Activated CD4-positive, alpha-beta T cell treated with anti-CD3 and anti-CD28 coated beads for 1 hour (primary cell): Measurements from ENCODE around the gene ARNT2.

Source experiments
- DNase-seq: peaks from one replicate; pipeline ENCODE4 v3.0.0-alpha.2; 2020

Gene ARNT2

GRCh38 chr15:80526556-80527340 is 122.6 kb downstream of the ARNT2 start:
- no peak for DNase-seq

GRCh38 chr15:80527406-80527805 is 123.2 kb downstream of the ARNT2 start:
- no peak for DNase-seq

GRCh38 chr15:80527961-80528360 is 123.8 kb downstream of the ARNT2 start:
- DNase-seq = no peak

GRCh38 chr15:80530737-80531365 is 126.7 kb downstream of the ARNT2 start:
- no peak for DNase-seq

- DNase-seq = no peak
Measured at GRCh38 chr15:80531388-80531787, 127.2 kb downstream of the ARNT2 start.

- no peak for DNase-seq
Measured at GRCh38 chr15:80531796-80532195, 127.6 kb downstream of the ARNT2 start.

GRCh38 chr15:80533790-80534333 is 129.7 kb downstream of the ARNT2 start:
- DNase-seq = no peak

- DNase-seq = no peak
Measured at GRCh38 chr15:80536231-80536630, 132.0 kb downstream of the ARNT2 start.

GRCh38 chr15:80536716-80537115 is 132.5 kb downstream of the ARNT2 start:
- no peak for DNase-seq

- no peak for DNase-seq
Measured at GRCh38 chr15:80545078-80545477, 140.9 kb downstream of the ARNT2 start.

GRCh38 chr15:80547264-80547663 is 143.1 kb downstream of the ARNT2 start:
- DNase-seq = no peak

- no peak for DNase-seq
Measured at GRCh38 chr15:80549191-80549590, 145.0 kb downstream of the ARNT2 start.

- DNase-seq = no peak
Measured at GRCh38 chr15:80549654-80550053, 145.5 kb downstream of the ARNT2 start.

GRCh38 chr15:80550219-80550907 is 146.2 kb downstream of the ARNT2 start:
- no peak for DNase-seq

- no peak for DNase-seq
Measured at GRCh38 chr15:80550908-80551260, 146.7 kb downstream of the ARNT2 start.

- no peak for DNase-seq
Measured at GRCh38 chr15:80551348-80551747, 147.2 kb downstream of the ARNT2 start.

- DNase-seq = no peak
Measured at GRCh38 chr15:80554560-80554959, 150.4 kb downstream of the ARNT2 start.

- no peak for DNase-seq
Measured at GRCh38 chr15:80556694-80557367, 152.6 kb downstream of the ARNT2 start.

- DNase-seq = no peak
Measured at GRCh38 chr15:80557441-80558234, 153.5 kb downstream of the ARNT2 start.

- no peak for DNase-seq
Measured at GRCh38 chr15:80558631-80559319, 154.6 kb downstream of the ARNT2 start.

GRCh38 chr15:80559320-80559693 is 155.1 kb downstream of the ARNT2 start:
- DNase-seq = no peak

- DNase-seq = no peak
Measured at GRCh38 chr15:80559761-80560160, 155.6 kb downstream of the ARNT2 start.
